Measurements from ENCODE around the gene ANAPC4. TPM values are rescaled to one million over a fixed set of nuclear protein-coding genes. Genes with fewer than 3 reads are reported as not detected.

Gene ANAPC4
- total and polyA plus RNA-seq, 2 donors (not counting 1 experiment from before 2014, with no cell fraction given): 15.9 to 27.1 TPM

- Histone ChIP-seq H3K9me3 (ENCODE audit: control insufficient read depth, insufficient read depth, low read depth, low read length) (no peaks in the 10 kb centered on the region), H3K4me3 (replicated peaks in 1 of 4; ENCODE audit: control extremely low read depth in 1 of 4, insufficient read depth in 1 of 4, low read depth in 3 of 4, low read length in 4 of 4) (no peak overlapping the region), H3K27me3 (ENCODE audit: control insufficient read depth, insufficient read depth, low read length) (no peaks in the 10 kb centered on the region), H3K4me1 (ENCODE audit: control insufficient read depth, extremely low read depth, insufficient read depth, low read length) (no peaks in the 10 kb centered on the region), H3K36me3 (ENCODE audit: control insufficient read depth, insufficient read depth, low read length) (no peaks in the 10 kb centered on the region), H3K79me2 (ENCODE audit: control insufficient read depth, insufficient read depth, low read length) (no peaks in the 10 kb centered on the region), H3K27ac (ENCODE audit: insufficient read depth, low read length) (no peak overlapping the region), H4K20me1 (ENCODE audit: control insufficient read depth, extremely low read depth, insufficient read depth, low read length) (no peaks in the 10 kb centered on the region), H2AFZ (ENCODE audit: low read length) (no peak overlapping the region), H3K9ac (ENCODE audit: insufficient read depth, low read length) (no peak overlapping the region), H3K4me2 (ENCODE audit: extremely low read depth, insufficient read depth, low read length) (no peak overlapping the region)
- DNase-seq (ENCODE audit: low read depth in 2 of 2): peak in 1 of 2 donors; percentile 32
- TF ChIP-seq CTCF (conservative IDR thresholded peaks at IDR 0.05 in 1 of 2, IDR thresholded peaks at IDR 0.05 in 1 of 2; ENCODE audit: low read depth in 1 of 2, low read length in 2 of 2) (no peak), EZH2 (IDR thresholded peaks at IDR 0.05; ENCODE audit: low read length, missing control alignments) (no peak)
Observed at GRCh38 chr4:25350561-25350960, 26.5 kb upstream of the ANAPC4 start.

- no peaks in the 10 kb centered on the region for H3K79me2 ChIP-seq (ENCODE audit: control insufficient read depth, insufficient read depth, low read length)
- DNase-seq (ENCODE audit: low read depth in 2 of 2): peak in 1 of 2 donors; percentile 75
- H3K27ac ChIP-seq (ENCODE audit: insufficient read depth, low read length): no peak overlapping the region
- H3K4me3 ChIP-seq (replicated peaks in 1 of 4; ENCODE audit: control extremely low read depth in 1 of 4, insufficient read depth in 1 of 4, low read depth in 3 of 4, low read length in 4 of 4): no peak overlapping the region
- H3K36me3 ChIP-seq (ENCODE audit: control insufficient read depth, insufficient read depth, low read length): no peaks in the 10 kb centered on the region
- no peaks in the 10 kb centered on the region for H4K20me1 ChIP-seq (ENCODE audit: control insufficient read depth, extremely low read depth, insufficient read depth, low read length)
- H2AFZ ChIP-seq (ENCODE audit: low read length): no peak overlapping the region
- H3K9me3 ChIP-seq (ENCODE audit: control insufficient read depth, insufficient read depth, low read depth, low read length): no peaks in the 10 kb centered on the region
- no peaks in the 10 kb centered on the region for H3K27me3 ChIP-seq (ENCODE audit: control insufficient read depth, insufficient read depth, low read length)
- TF ChIP-seq EZH2 (IDR thresholded peaks at IDR 0.05; ENCODE audit: low read length, missing control alignments) (no peak), CTCF (conservative IDR thresholded peaks at IDR 0.05 in 1 of 2, IDR thresholded peaks at IDR 0.05 in 1 of 2; ENCODE audit: low read depth in 1 of 2, low read length in 2 of 2) (no peak)
- H3K9ac ChIP-seq (ENCODE audit: insufficient read depth, low read length): no peak overlapping the region
- H3K4me1 ChIP-seq (ENCODE audit: control insufficient read depth, extremely low read depth, insufficient read depth, low read length): no peaks in the 10 kb centered on the region
- no peak overlapping the region for H3K4me2 ChIP-seq (ENCODE audit: extremely low read depth, insufficient read depth, low read length)
Observed at GRCh38 chr4:25351777-25352416, 25.2 kb upstream of the ANAPC4 start.

GRCh38 chr4:25356068-25356467 is 21.0 kb upstream of the ANAPC4 start:
- TF ChIP-seq CTCF (conservative IDR thresholded peaks at IDR 0.05 in 1 of 2, IDR thresholded peaks at IDR 0.05 in 1 of 2; ENCODE audit: low read depth in 1 of 2, low read length in 2 of 2) (no peak), EZH2 (IDR thresholded peaks at IDR 0.05; ENCODE audit: low read length, missing control alignments) (no peak)
- H3K79me2 ChIP-seq (ENCODE audit: control insufficient read depth, insufficient read depth, low read length): no peaks in the 10 kb centered on the region
- no peaks in the 10 kb centered on the region for H3K9me3 ChIP-seq (ENCODE audit: control insufficient read depth, insufficient read depth, low read depth, low read length)
- H3K9ac ChIP-seq (ENCODE audit: insufficient read depth, low read length): no peak overlapping the region
- no peak overlapping the region for H3K4me2 ChIP-seq (ENCODE audit: extremely low read depth, insufficient read depth, low read length)
- H4K20me1 ChIP-seq (ENCODE audit: control insufficient read depth, extremely low read depth, insufficient read depth, low read length): no peaks in the 10 kb centered on the region
- no peak for DNase-seq (ENCODE audit: low read depth in 2 of 2)
- H3K4me1 ChIP-seq (ENCODE audit: control insufficient read depth, extremely low read depth, insufficient read depth, low read length): no peaks in the 10 kb centered on the region
- no peak overlapping the region for H3K4me3 ChIP-seq (replicated peaks in 1 of 4; ENCODE audit: control extremely low read depth in 1 of 4, insufficient read depth in 1 of 4, low read depth in 3 of 4, low read length in 4 of 4)
- H3K27me3 ChIP-seq (ENCODE audit: control insufficient read depth, insufficient read depth, low read length): no peaks in the 10 kb centered on the region
- H3K36me3 ChIP-seq (ENCODE audit: control insufficient read depth, insufficient read depth, low read length): no peaks in the 10 kb centered on the region
- no peak overlapping the region for H2AFZ ChIP-seq (ENCODE audit: low read length)
- no peak overlapping the region for H3K27ac ChIP-seq (ENCODE audit: insufficient read depth, low read length)

All from fibroblast of lung (primary cell).